ENCODE results near the gene ELL. TPM values are rescaled to one million over a fixed set of nuclear protein-coding genes. Genes with fewer than 3 reads are reported as not detected.

Gene ELL
- total RNA-seq, 1 experiment from 2014 or later, result 21.0 TPM

- ATAC-seq (peak; percentile 87), DNase-seq (peak; percentile 62)
- H3K4me1 ChIP-seq (ENCODE audit: insufficient read depth, low read length), result peaks cover 10% of the 10 kb centered on the region; the same call in 1 of the 2 replicates
- no peak overlapping the region for H2AFZ ChIP-seq (ENCODE audit: low read length)
- BruUV-seq (replicated peaks), result no TSS peak
- H3K79me2 ChIP-seq (ENCODE audit: low read length), result no peaks in the 10 kb centered on the region
- H3K4me3 ChIP-seq (ENCODE audit: low read length), result no peak overlapping the region
- H4K20me1 ChIP-seq (ENCODE audit: low read length), result no peaks in the 10 kb centered on the region
- CTCF ChIA-PET, result interaction anchor here (0.5 kb wide), 1 partner anchor 486 kb away, joined by 5 read pairs; no protein-coding TSS in a partner anchor
- no peaks in the 10 kb centered on the region for H3K36me3 ChIP-seq (ENCODE audit: low read depth, low read length)
- H3K9me3 ChIP-seq (ENCODE audit: low read length), result no peaks in the 10 kb centered on the region
- intact Hi-C loops (cut with micrococcal nuclease), result no loop called here
- no peaks in the 10 kb centered on the region for H3K9me2 ChIP-seq (replicated peaks; ENCODE audit: low read length)
- H3K27ac ChIP-seq (ENCODE audit: low read length), result no peak overlapping the region
- POLR2A ChIA-PET (ENCODE audit: unreplicated experiment), result interaction anchor here (0.5 kb wide), 1 partner anchor 122 kb away, joined by 5 read pairs; no protein-coding TSS in a partner anchor
- H3K4me2 ChIP-seq (ENCODE audit: low read length), result no peak overlapping the region
- no peaks in the 10 kb centered on the region for H3F3A ChIP-seq (ENCODE audit: low read length, unreplicated experiment)
- no peak overlapping the region for H3K9ac ChIP-seq (ENCODE audit: low read length)
- H3K27me3 ChIP-seq (ENCODE audit: low read length), result no peaks in the 10 kb centered on the region
- no peak for TF ChIP-seq EZH2 (IDR thresholded peaks at IDR 0.05; ENCODE audit: low read length, unreplicated experiment)
- no peak for TF ChIP-seq EZH2phosphoT487 (IDR thresholded peaks at IDR 0.05; ENCODE audit: borderline replicate concordance, low read length)
- peak; percentile 48 for TF ChIP-seq CTCF (conservative IDR thresholded peaks at IDR 0.05; ENCODE audit: low read depth, low read length)
Measured at GRCh38 chr19:18401580-18402112, 120.2 kb downstream of the ELL start.

DNA sequence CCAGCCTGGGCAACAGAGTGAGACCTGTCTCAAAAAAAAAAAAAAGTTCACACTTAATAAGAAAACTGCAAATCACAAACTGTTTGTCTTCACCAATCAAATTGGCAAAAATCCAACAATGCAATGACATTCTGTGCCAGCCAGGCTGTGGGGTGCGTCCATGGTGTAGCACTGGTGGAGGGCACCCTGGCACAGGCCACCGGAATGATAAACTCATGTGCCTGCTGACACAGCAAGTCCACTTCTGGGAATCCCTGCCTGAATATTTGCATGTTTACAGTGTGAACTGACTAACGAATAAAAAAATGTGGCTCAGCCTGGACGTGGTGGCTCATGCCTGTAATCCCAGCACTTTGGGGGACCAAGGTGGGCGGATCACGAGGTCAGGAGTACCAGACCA is 122.9 kb downstream of the ELL start:
- H3K4me1 ChIP-seq (ENCODE audit: insufficient read depth, low read length), result peaks cover 10% of the 10 kb centered on the region; the same call in 1 of the 2 replicates
- ATAC-seq, result peak; percentile 43; the same call in 1 of the 2 replicates
- no peaks in the 10 kb centered on the region for H3K79me2 ChIP-seq (ENCODE audit: low read length)
- no peaks in the 10 kb centered on the region for H3K9me3 ChIP-seq (ENCODE audit: low read length)
- H3K4me3 ChIP-seq (ENCODE audit: low read length), result no peak overlapping the region
- no peak overlapping the region for H2AFZ ChIP-seq (ENCODE audit: low read length)
- DNase-seq, result peak; percentile 50
- H4K20me1 ChIP-seq (ENCODE audit: low read length), result no peaks in the 10 kb centered on the region
- H3K9ac ChIP-seq (ENCODE audit: low read length), result no peak overlapping the region
- TF ChIP-seq EZH2phosphoT487 (IDR thresholded peaks at IDR 0.05; ENCODE audit: borderline replicate concordance, low read length) (no peak), EZH2 (IDR thresholded peaks at IDR 0.05; ENCODE audit: low read length, unreplicated experiment) (no peak), CTCF (conservative IDR thresholded peaks at IDR 0.05; ENCODE audit: low read depth, low read length) (no peak)
- H3K27me3 ChIP-seq (ENCODE audit: low read length), result no peaks in the 10 kb centered on the region
- H3F3A ChIP-seq (ENCODE audit: low read length, unreplicated experiment), result no peaks in the 10 kb centered on the region
- intact Hi-C loops (cut with micrococcal nuclease), result no loop called here
- no peaks in the 10 kb centered on the region for H3K9me2 ChIP-seq (replicated peaks; ENCODE audit: low read length)
- CTCF ChIA-PET, result no interaction called here
- BruUV-seq (replicated peaks), result no TSS peak
- H3K27ac ChIP-seq (ENCODE audit: low read length), result no peak overlapping the region
- no peak overlapping the region for H3K4me2 ChIP-seq (ENCODE audit: low read length)
- H3K36me3 ChIP-seq (ENCODE audit: low read depth, low read length), result no peaks in the 10 kb centered on the region
- POLR2A ChIA-PET (ENCODE audit: unreplicated experiment), result no interaction called here

Measured in PC-3 (cell line).